Embryonic facial prominence (tissue), 1 donor: ENCODE results near the gene NPAS2.

Experiments used
- DNase-seq: peaks from one replicate; pipeline ENCODE4 v3.0.0-alpha.2; 2016; ENCODE audit errors: extremely low spot score

The NPAS2 gene

GRCh38 chr2:100940240-100940639, 120.3 kb downstream of the NPAS2 start:
- DNase-seq = no peak

- no peak for DNase-seq
These were observed 121.1 kb downstream of the NPAS2 start for GRCh38 chr2:100940766-100941645.

GRCh38 chr2:100941646-100942240, 121.8 kb downstream of the NPAS2 start:
- no peak for DNase-seq

DNA sequence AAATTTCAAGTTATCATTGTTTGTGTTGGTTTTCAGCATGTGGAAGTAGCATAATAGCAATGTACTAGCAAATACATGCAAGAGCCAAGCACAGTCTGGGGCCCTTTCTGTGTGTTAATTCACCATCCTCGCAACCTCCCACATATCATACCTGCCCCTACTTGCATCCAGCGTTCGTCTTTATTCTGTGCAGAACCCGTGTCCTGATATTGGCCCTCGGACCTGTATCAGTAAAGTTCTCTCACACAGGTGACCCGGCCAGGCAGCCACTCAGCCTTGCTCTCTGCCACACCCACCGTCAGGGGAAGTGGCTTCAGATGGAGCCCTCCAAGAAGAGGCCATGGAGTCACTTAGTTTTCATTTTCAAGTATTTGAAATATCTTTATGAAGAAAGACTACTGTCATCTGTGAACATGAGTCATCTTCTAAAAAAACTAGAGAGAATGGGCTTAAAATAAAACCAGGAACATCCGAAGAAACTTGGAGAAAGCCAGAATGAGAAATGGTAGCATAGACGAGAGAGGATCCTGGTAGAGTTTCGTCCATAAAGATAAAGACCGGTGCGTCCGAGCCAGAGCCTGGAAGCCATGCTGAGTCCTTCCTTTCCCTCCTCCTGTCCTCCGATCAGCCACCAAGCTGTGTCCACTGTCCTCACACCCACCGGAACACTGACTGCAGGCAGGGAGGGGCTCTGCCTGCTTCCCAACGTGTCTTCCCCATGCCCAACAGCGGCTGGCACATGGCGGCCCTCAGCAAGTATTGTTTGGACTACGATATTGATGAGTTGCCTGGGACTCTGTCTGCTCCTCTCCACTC, 124.9 kb downstream of the NPAS2 start:
- DNase-seq = no peak

- DNase-seq = no peak
These were observed 125.4 kb downstream of the NPAS2 start for GRCh38 chr2:100945433-100945740.

GRCh38 chr2:100945930-100946607, 126.1 kb downstream of the NPAS2 start:
- no peak for DNase-seq

DNA sequence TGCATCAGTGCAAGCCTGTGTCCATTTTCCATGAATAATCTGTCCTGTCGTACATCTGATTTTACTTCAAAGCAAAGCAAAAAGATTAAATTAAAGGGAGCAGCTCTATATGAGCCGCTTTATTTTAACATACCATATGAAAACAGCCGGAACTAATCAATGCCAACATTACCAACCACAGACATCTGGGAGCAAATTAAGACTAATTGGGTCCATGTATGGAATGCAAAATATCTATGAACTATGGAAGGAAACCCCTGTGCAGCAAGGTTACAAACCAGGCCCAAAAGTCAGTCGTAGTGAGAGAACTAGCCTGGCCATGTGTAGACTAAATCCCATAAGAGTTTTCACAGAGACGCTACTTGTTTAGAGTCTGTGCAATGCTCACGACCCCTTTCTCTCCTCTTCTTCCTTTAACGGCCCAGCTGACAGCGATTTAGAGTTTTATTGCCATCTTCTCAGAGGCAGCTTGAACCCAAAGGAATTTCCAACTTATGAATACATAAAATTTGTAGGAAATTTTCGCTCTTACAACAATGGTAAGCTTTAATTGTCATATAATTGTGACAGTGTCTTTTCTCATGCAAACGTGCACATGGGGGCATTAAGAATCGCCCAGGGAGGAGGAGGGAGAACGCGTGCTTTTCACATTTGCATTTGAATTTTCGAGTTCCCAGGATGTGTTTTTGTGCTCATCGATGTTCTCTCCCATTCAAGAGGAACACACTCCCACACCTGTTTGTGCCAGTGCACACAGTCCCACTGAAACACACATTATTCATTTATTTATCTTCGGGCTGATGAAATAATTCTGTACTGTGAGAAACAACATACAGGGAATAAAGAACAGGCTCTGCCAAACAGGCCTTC, 129.2 kb downstream of the NPAS2 start:
- DNase-seq = no peak

- no peak for DNase-seq
These were observed 132.6 kb downstream of the NPAS2 start for GRCh38 chr2:100952512-100952911.

- no peak for DNase-seq
These were observed 133.6 kb downstream of the NPAS2 start for GRCh38 chr2:100953406-100954043.

GRCh38 chr2:100954044-100954420, 134.1 kb downstream of the NPAS2 start:
- no peak for DNase-seq

DNA sequence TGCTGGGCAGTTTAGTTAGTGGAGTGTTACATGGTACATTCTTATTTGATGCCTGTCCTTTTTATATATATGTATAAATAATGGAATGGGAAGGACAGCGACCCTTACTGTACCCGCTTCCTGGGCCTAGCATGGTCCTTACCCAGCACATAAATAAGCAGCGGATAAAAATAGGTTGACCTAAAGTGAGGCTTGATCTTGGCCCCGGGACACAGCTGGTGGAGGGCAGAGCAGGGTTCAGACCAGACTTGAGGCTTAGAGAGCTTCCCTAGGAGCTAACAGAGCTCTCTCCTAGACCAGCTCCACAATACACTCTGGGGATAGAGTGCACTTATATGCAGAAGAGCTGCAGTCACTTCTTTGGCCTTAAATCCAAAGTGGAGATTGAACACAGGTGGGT, 135.3 kb downstream of the NPAS2 start:
- DNase-seq = no peak

DNA sequence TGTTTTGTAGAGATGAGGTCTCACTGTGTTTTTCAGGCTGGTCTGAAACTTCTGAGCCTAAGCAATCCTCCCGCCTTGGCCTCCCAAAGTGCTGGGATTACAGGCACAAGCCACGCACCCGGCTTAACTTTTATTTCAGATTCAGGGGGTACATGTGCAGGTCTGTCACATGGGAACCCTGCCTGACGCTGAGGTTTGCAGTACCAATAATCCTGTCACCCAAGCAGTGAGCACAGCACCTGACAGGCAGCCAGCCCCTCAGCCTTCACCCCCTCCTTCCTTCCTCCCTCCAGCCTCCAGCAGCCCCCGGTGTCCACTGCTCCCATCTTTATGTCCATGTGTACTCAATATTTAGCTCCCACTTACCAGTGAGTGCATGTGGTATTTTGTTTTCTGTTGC, 136.1 kb downstream of the NPAS2 start:
- no peak for DNase-seq

DNA sequence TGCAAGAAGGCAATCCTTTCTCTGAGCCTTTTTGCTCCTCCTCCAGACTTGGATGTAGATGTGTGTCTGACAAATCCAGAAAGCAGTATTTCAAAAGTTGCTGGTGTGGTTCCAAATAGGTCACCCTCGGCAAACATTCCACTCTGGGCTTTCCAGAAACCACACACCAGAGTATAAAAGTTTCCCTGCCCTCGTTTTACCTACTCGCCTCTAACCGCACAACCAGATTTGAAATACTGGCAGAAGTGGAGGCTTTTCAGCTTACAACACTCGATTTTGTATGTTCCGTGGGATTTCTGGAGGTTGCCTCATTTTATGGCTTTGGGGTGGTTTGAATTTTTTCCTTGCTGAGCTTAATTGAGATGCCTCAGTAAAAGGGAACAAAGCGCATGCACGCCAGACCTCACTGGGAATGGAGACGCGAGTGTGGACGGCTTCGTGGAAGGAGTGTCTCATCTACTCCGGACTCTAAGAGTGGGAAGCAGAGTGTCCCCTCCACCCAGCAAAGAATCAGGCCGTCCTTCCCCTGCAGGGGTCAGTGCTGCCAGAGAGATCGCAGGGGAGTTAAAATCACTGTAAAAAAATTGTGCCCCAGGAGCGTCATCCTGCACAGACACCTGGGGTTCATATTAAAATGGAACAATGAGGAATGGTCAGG, 138.2 kb downstream of the NPAS2 start:
- DNase-seq = peak; percentile 24

GRCh38 chr2:100959225-100959880, 139.4 kb downstream of the NPAS2 start:
- no peak for DNase-seq

DNA sequence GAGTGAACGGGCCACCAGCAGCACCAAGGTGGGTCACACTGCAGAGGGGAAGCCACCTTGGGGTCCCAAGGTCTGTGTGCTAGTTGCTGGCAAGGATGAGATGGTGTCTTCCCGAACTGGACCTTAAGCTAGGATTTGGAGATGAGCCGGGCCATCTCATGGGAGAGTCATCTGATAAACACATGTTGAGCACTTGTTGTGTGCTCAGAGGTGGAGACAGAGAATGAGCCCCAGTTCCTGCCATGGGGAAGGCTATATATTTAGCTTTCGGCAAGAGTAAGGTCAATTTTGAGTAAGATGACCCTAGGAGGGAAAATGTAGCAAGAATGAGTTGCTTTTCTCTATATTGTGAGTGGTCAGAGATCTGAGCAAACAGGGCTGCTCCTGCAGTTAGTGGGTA, 140.7 kb downstream of the NPAS2 start:
- DNase-seq = no peak

DNA sequence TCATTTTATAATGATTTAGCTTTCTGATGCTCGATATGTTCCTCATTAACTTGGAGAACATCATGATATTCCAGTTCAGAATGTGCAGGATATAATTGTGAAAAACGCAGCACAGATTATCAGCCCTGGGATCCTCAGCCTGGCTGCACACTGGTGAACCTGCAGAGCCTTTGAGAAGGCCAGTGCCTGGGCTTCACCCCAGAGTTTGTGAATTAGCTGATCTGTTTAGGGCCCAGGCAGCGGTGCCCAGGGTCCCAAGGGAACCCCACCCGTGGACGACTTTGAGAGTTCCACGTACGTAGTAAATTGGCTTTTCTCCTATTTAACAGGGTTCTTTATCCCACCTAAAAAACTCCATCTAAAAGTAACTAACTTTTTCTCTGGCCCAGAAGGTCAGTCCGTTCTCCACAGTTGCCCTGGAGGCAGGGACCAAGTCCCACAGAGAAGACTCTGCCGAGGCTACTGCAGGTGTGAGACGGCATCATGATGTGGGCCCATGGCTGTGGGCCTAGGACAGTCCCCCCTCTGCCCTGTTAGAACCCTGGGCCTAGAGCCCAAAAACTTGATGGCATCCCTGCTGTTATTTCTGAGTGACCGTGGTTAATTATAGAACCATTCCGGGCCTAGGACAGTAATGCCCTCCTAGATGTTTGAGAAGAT, 142.6 kb downstream of the NPAS2 start:
- DNase-seq = no peak

- DNase-seq = no peak
These were observed 143.1 kb downstream of the NPAS2 start for GRCh38 chr2:100963026-100963375.

GRCh38 chr2:100964222-100964621, 144.3 kb downstream of the NPAS2 start:
- DNase-seq = no peak

- DNase-seq = no peak
These were observed 144.8 kb downstream of the NPAS2 start for GRCh38 chr2:100964681-100965169.
